OCI-M2 (cell line): Measurements from ENCODE around the gene ZC3H7B.
"Not testable (repeated sequence)": the region's sequence is repeated elsewhere in the genome, so short reads cannot be mapped to it uniquely, and the experiment has no call there.

ENCODE experiments used
- DNase-seq: peaks from one replicate; lab custom pipeline; 2025; ENCODE audit not compliant: unreplicated experiment; lab: John Stamatoyannopoulos, UW

Gene ZC3H7B

GRCh38 chr22:41285820-41286638, 15.3 kb upstream of the ZC3H7B start, which contains the start of gene RANGAP1:
RANGAP1 (minus strand) TSS chr22:41286187; CDS start chr22:41281044, 5,143 bp downstream.
- DNase-seq: peak; percentile 77

GRCh38 chr22:41286639-41287091, 14.7 kb upstream of the ZC3H7B start:
- no peak for DNase-seq

- no peak for DNase-seq
Measured at GRCh38 chr22:41288245-41288946, 12.9 kb upstream of the ZC3H7B start.

- DNase-seq: no peak
Measured at GRCh38 chr22:41289671-41290070, 11.7 kb upstream of the ZC3H7B start.

- no peak for DNase-seq
Measured at GRCh38 chr22:41290262-41291221, 10.8 kb upstream of the ZC3H7B start.

- DNase-seq: not testable (repeated sequence)
Measured at GRCh38 chr22:41294816-41295215, 6.5 kb upstream of the ZC3H7B start.

- no peak for DNase-seq
Measured at GRCh38 chr22:41296826-41297667, 4.3 kb upstream of the ZC3H7B start.

- DNase-seq: no peak
Measured at GRCh38 chr22:41300661-41301060, 664 bp upstream of the ZC3H7B start.

- DNase-seq: no peak
Measured at GRCh38 chr22:41302021-41302767, 869 bp downstream of the ZC3H7B start.

- no peak for DNase-seq
Measured at GRCh38 chr22:41302811-41303210, 1.5 kb downstream of the ZC3H7B start.

- DNase-seq: no peak
Measured at GRCh38 chr22:41305646-41306045, 4.3 kb downstream of the ZC3H7B start.

GRCh38 chr22:41308054-41308453, 6.7 kb downstream of the ZC3H7B start:
- DNase-seq: no peak

- no peak for DNase-seq
Measured at GRCh38 chr22:41308544-41308947, 7.2 kb downstream of the ZC3H7B start.

- no peak for DNase-seq
Measured at GRCh38 chr22:41310336-41310735, 9.0 kb downstream of the ZC3H7B start.

GRCh38 chr22:41311487-41311886, 10.2 kb downstream of the ZC3H7B start:
- no peak for DNase-seq

GRCh38 chr22:41314821-41315220, 13.5 kb downstream of the ZC3H7B start:
- no peak for DNase-seq

- DNase-seq: no peak
Measured at GRCh38 chr22:41315586-41315985, 14.3 kb downstream of the ZC3H7B start.

- no peak for DNase-seq
Measured at GRCh38 chr22:41320416-41321240, 19.3 kb downstream of the ZC3H7B start.
